Neutrophil (primary cell): Measurements from ENCODE around the gene GRAMD4.

Experiments used
- H3K27ac ChIP-seq: fragments of 200-600 bp; sonication (generic); 2 replicates; pipeline ENCODE4 v1.5.1; 2016; ENCODE audit warnings: mild to moderate bottlenecking, moderate library complexity
- H3K27me3 ChIP-seq: fragments of 200-600 bp; sonication (generic); 2 replicates; pipeline ENCODE4 v1.6.0; 2016; ENCODE audit warnings: mild to moderate bottlenecking
- H3K36me3 ChIP-seq: fragments of 200-600 bp; sonication (generic); 2 replicates; pipeline ENCODE4 v1.5.1; 2017
- H3K4me1 ChIP-seq, 2 experiments: fragments of 200-600 bp in 1 of 2; sonication (generic) in 1 of 2; 1 replicate in 1 of 2; 2 replicates in 1 of 2; pipeline versions ENCODE4 v1.5.1 to v1.6.1; 2013 to 2016; ENCODE audit warnings: low read depth in 1 of 2, low read length in 1 of 2, mild to moderate bottlenecking in 1 of 2, moderate library complexity in 1 of 2; ENCODE audit not compliant: control insufficient read depth in 1 of 2, insufficient read depth in 1 of 2
- H3K4me3 ChIP-seq, 2 experiments: fragments of 200-600 bp in 1 of 2; sonication (generic) in 1 of 2; 1 replicate in 1 of 2; 2 replicates in 1 of 2; pipeline ENCODE4 v1.5.1; 2013 to 2016; ENCODE audit warnings: low read depth in 1 of 2, low read length in 1 of 2, mild to moderate bottlenecking in 1 of 2, moderate library complexity in 1 of 2
- H3K9me3 ChIP-seq: fragments of 200-600 bp; sonication (generic); 2 replicates; pipeline ENCODE4 v1.5.1; 2016
- CTCF ChIP-seq: fragments of 200-600 bp; sonication (generic); IDR thresholded peaks from 2 replicates; pipeline ENCODE4 v1.5.1; 2016; ENCODE audit warnings: antibody characterized with exemption

Gene GRAMD4

GRCh38 chr22:46666577-46667244 lies 46.5 kb downstream of the GRAMD4 start:
- Histone ChIP-seq H3K27ac (no peak overlapping the region), H3K4me1 (no peaks in the 10 kb centered on the region), H3K27me3 (no peaks in the 10 kb centered on the region), H3K36me3 (peaks cover 92% of the 10 kb centered on the region), H3K9me3 (no peaks in the 10 kb centered on the region), H3K4me3 (no peak overlapping the region)
- TF ChIP-seq CTCF, result no peak

DNA sequence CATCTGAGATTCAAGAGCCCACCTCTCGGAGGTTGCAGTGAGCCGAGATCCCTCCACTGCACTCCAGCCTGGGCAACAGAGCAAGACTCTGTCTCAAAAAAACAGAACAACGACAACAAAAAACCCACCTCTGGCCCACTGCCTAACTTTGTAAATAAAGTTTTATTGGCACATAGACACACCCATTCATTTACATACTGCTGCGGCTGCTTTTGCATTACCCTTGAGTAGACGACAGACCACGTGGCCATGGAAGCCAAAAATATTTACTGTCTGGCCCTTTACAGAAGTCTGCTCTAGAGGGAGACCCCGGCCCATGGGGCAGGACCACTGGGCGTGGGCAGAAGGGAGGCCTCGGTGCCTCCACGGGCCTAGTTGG lies 47.0 kb downstream of the GRAMD4 start:
- no peak overlapping the region for H3K4me3 ChIP-seq
- no peaks in the 10 kb centered on the region for H3K27me3 ChIP-seq
- no peaks in the 10 kb centered on the region for H3K4me1 ChIP-seq
- no peak overlapping the region for H3K27ac ChIP-seq
- no peaks in the 10 kb centered on the region for H3K9me3 ChIP-seq
- H3K36me3 ChIP-seq, result peaks cover 91% of the 10 kb centered on the region
- TF ChIP-seq CTCF, result no peak

DNA sequence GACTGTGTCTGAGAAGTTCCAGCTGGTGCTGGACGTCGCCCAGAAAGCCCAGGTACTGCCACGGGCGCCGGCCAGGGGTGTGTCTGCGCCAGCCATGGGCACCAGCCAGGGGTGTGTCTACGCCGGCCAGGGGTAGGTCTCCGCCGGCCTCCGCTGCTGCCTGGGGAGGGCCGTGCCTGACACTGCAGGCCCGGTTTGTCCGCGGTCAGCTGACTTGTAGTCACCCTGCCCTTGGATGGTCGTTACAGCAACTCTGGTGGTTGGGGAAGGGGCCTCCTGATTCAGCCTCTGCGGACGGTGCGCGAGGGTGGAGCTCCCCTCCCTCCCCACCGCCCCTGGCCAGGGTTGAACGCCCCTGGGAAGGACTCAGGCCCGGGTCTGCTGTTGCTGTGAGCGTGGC lies 47.9 kb downstream of the GRAMD4 start:
- Histone ChIP-seq H3K4me3 (no peak overlapping the region), H3K27me3 (no peaks in the 10 kb centered on the region), H3K9me3 (no peaks in the 10 kb centered on the region), H3K27ac (no peak overlapping the region), H3K4me1 (no peaks in the 10 kb centered on the region), H3K36me3 (peaks cover 91% of the 10 kb centered on the region)
- no peak for TF ChIP-seq CTCF

DNA sequence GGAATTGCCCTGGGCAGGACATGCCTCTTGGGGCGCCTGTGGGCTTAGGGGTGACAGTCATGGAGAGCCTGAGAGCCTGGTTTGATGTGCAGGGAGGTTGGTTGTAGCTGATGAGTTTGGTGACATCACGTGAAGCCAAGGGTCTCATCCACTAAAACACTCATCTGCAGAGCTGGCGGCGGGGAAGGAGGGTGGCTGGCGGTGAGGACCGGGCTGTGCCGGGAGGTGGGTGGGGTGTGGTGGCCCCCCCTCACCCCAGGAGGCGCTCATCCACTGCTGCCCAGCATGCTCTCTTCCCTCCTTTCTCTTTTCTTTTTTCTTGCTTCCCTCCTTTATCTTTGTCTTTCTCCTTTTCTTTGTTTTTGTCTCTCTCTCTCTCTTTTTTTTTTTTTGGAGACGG lies 49.0 kb downstream of the GRAMD4 start:
- no peaks in the 10 kb centered on the region for H3K27me3 ChIP-seq
- no peak overlapping the region for H3K4me3 ChIP-seq
- peaks cover 87% of the 10 kb centered on the region for H3K36me3 ChIP-seq
- TF ChIP-seq CTCF, result no peak
- H3K27ac ChIP-seq, result no peak overlapping the region
- peaks cover 5 to 7% of the 10 kb centered on the region in 2 experiments for H3K4me1 ChIP-seq
- H3K9me3 ChIP-seq, result no peaks in the 10 kb centered on the region

GRCh38 chr22:46671824-46672432 lies 51.7 kb downstream of the GRAMD4 start:
- peaks cover 82% of the 10 kb centered on the region for H3K36me3 ChIP-seq
- no peak for TF ChIP-seq CTCF

More at GRCh38 chr22:46671824-46672432, 51.7 kb downstream of the GRAMD4 start:
- peaks cover 15 to 16% of the 10 kb centered on the region in 2 experiments for H3K4me1 ChIP-seq
- no peaks in the 10 kb centered on the region for H3K27me3 ChIP-seq
- no peak overlapping the region for H3K4me3 ChIP-seq
- H3K27ac ChIP-seq, result no peak overlapping the region
- H3K9me3 ChIP-seq, result no peaks in the 10 kb centered on the region
